HepG2 (cell line): ENCODE data around the gene TUBB4B. TPM values are rescaled to one million over a fixed set of nuclear protein-coding genes. Genes with fewer than 3 reads are reported as not detected.

Source experiments
- ATF7-NPFF ChIP-seq: sonication (generic); formaldehyde crosslinking; IDR thresholded peaks from 2 replicates; pipeline ENCODE4 v1.8.1; 2023; ENCODE audit warnings: mild to moderate bottlenecking, low read depth, missing genetic modification reagents, moderate library complexity
- MIER3 ChIP-seq: IDR thresholded peaks from 2 replicates; pipeline ENCODE4 v1.6.1; 2016; ENCODE audit warnings: missing compliant biosample characterization, borderline replicate concordance
- polyA plus RNA-seq, 8 experiments: library from polyadenylated mRNA; depleted of rRNA in 3 of 8; stranded (reverse) in 7 of 8; unstranded in 1 of 8; fragments of >200 nt; fragmentation: Illumina TruSeq in 4 of 8; extraction: Trizol in 4 of 8; gene quantifications; 2 replicates each; pipeline versions ENCODE4 v1.2.1 to v1.2.3, GENCODE V29; 2011 to 2016; ENCODE audit warnings: low read depth in 4 of 8, missing spikeins in 1 of 8, mixed read lengths in 1 of 8; ENCODE audit not compliant: insufficient read depth in 1 of 8
- total RNA-seq, 5 experiments: library from RNA; depleted of rRNA; stranded (reverse); fragments of >200 nt; fragmentation: Illumina TruSeq; extraction: Trizol; gene quantifications; 2 replicates each; pipeline ENCODE4 v1.2.3, GENCODE V29; 2016; ENCODE audit warnings: low read depth in 1 of 5
- TF ChIP-seq, protein P1 (sequence below), 2 experiments: sonication (generic) in 1 of 2; formaldehyde crosslinking in 1 of 2; IDR thresholded peaks; 2 replicates each; pipeline versions ENCODE4 v1.6.1 to v1.9.0; 2014 to 2022; ENCODE audit warnings: antibody characterized with exemption in 1 of 2, borderline replicate concordance in 1 of 2, inconsistent platforms in 1 of 2, low read depth in 1 of 2, missing genetic modification reagents in 1 of 2
- TF ChIP-seq, protein P2 (sequence below): sonication (generic); formaldehyde crosslinking; IDR thresholded peaks from 2 replicates; pipeline ENCODE4 v1.5.0; 2020; ENCODE audit warnings: mild to moderate bottlenecking, missing genetic modification reagents, borderline replicate concordance
- TF ChIP-seq, protein P3 (sequence below), 2 experiments: fragments of 450-650 bp in 1 of 2; sonication (generic) in 1 of 2; formaldehyde crosslinking in 1 of 2; IDR thresholded peaks; 2 replicates each; pipeline versions ENCODE4 v1.6.1 to v1.8.0; 2016 to 2022; ENCODE audit warnings: antibody characterized with exemption in 1 of 2, mild to moderate bottlenecking in 1 of 2, missing genetic modification reagents in 1 of 2

Gene TUBB4B
- total and polyA plus RNA-seq, 2 of the 13 experiments (the other 11 are each of a cell fraction or from before 2014, with no cell fraction given) = 182 to 412 TPM

DNA sequence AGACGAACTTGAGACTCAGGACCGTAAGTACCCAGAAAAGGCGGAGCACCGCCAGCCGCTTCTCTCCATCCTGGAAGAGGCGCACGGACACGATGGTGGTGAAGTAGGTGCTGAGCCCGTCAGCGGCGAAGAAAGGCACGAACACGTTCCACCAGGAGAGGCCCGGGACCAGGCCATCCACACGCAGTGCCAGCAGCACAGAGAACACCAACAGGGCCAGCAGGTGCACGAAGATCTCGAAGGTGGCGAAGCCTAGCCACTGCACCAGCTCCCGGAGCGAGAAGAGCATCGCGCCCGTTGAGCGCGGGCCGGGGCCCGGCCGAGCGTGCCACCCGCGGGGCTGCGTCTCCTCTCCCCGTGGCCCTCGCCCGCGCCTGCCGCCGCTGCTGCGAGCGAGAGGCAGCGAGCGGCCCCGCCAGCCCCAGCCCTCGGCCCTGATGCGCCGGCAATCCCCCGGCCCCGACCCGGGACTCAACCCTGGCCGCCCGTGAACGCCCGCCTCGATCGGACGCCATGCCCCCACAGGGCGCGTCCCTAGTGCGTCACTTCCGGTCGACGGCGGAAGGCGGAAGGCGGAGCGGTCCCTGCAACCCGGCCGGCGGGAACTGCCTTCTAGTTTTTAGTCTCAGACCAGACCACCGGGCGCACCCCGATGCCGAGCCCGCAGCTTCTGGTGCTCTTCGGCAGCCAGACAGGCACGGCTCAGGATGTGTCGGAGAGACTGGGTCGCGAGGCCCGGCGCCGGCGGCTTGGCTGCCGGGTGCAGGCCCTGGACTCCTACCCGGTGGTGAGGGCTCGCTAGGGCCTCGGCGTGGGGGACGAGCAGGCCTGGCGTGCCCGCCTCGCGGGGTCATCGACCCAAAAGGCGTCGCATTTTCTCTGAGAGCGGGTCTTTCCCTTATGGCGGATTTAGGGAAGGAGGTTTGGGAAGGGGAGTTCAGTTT lies 35.7 kb upstream of the TUBB4B start, which contains the start of the genes NDOR1 and TMEM203 (continued):
- TF ChIP-seq, protein P1, sequence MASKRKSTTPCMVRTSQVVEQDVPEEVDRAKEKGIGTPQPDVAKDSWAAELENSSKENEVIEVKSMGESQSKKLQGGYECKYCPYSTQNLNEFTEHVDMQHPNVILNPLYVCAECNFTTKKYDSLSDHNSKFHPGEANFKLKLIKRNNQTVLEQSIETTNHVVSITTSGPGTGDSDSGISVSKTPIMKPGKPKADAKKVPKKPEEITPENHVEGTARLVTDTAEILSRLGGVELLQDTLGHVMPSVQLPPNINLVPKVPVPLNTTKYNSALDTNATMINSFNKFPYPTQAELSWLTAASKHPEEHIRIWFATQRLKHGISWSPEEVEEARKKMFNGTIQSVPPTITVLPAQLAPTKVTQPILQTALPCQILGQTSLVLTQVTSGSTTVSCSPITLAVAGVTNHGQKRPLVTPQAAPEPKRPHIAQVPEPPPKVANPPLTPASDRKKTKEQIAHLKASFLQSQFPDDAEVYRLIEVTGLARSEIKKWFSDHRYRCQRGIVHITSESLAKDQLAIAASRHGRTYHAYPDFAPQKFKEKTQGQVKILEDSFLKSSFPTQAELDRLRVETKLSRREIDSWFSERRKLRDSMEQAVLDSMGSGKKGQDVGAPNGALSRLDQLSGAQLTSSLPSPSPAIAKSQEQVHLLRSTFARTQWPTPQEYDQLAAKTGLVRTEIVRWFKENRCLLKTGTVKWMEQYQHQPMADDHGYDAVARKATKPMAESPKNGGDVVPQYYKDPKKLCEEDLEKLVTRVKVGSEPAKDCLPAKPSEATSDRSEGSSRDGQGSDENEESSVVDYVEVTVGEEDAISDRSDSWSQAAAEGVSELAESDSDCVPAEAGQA (IDR thresholded peaks at IDR 0.05; ENCODE audit: low read depth) = peak; percentile 96
- TF ChIP-seq, protein P1 (CRISPR knock-in tag; IDR thresholded peaks at IDR 0.05; ENCODE audit: borderline replicate concordance) = peak; percentile 63; the same call in 1 of the 2 replicates
- TF ChIP-seq, protein P2, sequence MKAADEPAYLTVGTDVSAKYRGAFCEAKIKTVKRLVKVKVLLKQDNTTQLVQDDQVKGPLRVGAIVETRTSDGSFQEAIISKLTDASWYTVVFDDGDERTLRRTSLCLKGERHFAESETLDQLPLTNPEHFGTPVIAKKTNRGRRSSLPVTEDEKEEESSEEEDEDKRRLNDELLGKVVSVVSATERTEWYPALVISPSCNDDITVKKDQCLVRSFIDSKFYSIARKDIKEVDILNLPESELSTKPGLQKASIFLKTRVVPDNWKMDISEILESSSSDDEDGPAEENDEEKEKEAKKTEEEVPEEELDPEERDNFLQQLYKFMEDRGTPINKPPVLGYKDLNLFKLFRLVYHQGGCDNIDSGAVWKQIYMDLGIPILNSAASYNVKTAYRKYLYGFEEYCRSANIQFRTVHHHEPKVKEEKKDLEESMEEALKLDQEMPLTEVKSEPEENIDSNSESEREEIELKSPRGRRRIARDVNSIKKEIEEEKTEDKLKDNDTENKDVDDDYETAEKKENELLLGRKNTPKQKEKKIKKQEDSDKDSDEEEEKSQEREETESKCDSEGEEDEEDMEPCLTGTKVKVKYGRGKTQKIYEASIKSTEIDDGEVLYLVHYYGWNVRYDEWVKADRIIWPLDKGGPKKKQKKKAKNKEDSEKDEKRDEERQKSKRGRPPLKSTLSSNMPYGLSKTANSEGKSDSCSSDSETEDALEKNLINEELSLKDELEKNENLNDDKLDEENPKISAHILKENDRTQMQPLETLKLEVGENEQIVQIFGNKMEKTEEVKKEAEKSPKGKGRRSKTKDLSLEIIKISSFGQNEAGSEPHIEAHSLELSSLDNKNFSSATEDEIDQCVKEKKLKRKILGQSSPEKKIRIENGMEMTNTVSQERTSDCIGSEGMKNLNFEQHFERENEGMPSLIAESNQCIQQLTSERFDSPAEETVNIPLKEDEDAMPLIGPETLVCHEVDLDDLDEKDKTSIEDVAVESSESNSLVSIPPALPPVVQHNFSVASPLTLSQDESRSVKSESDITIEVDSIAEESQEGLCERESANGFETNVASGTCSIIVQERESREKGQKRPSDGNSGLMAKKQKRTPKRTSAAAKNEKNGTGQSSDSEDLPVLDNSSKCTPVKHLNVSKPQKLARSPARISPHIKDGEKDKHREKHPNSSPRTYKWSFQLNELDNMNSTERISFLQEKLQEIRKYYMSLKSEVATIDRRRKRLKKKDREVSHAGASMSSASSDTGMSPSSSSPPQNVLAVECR (CRISPR knock-in tag) = peak; percentile 99
- TF ChIP-seq MIER3 (peak; percentile 48; the same call in 1 of the 2 replicates), ATF7-NPFF (CRISPR knock-in tag) (peak; percentile 71; the same call in 1 of the 2 replicates)
- TF ChIP-seq, protein P3, sequence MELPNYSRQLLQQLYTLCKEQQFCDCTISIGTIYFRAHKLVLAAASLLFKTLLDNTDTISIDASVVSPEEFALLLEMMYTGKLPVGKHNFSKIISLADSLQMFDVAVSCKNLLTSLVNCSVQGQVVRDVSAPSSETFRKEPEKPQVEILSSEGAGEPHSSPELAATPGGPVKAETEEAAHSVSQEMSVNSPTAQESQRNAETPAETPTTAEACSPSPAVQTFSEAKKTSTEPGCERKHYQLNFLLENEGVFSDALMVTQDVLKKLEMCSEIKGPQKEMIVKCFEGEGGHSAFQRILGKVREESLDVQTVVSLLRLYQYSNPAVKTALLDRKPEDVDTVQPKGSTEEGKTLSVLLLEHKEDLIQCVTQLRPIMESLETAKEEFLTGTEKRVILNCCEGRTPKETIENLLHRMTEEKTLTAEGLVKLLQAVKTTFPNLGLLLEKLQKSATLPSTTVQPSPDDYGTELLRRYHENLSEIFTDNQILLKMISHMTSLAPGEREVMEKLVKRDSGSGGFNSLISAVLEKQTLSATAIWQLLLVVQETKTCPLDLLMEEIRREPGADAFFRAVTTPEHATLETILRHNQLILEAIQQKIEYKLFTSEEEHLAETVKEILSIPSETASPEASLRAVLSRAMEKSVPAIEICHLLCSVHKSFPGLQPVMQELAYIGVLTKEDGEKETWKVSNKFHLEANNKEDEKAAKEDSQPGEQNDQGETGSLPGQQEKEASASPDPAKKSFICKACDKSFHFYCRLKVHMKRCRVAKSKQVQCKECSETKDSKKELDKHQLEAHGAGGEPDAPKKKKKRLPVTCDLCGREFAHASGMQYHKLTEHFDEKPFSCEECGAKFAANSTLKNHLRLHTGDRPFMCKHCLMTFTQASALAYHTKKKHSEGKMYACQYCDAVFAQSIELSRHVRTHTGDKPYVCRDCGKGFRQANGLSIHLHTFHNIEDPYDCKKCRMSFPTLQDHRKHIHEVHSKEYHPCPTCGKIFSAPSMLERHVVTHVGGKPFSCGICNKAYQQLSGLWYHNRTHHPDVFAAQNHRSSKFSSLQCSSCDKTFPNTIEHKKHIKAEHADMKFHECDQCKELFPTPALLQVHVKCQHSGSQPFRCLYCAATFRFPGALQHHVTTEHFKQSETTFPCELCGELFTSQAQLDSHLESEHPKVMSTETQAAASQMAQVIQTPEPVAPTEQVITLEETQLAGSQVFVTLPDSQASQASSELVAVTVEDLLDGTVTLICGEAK (IDR thresholded peaks at IDR 0.05) = peak; percentile 66
- TF ChIP-seq, protein P3 (CRISPR knock-in tag; IDR thresholded peaks at IDR 0.05) = peak; percentile 53; the same call in 1 of the 2 replicates
